ENCODE data around the gene KRTAP12-3. TPM values are rescaled to one million over a fixed set of nuclear protein-coding genes. Genes with fewer than 3 reads are reported as not detected.

Gene KRTAP12-3, protein sequence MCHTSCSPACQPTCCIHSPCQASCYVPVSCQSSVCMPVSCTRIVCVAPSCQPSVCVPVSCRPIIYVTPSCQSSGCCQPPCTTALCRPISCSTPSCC
- not detected in 2 replicates for polyA plus RNA-seq (2012; rRNA removed)
- not detected in 2 replicates for polyA plus RNA-seq (2012; cell fraction: cytosol; rRNA removed)
- not detected in 2 replicates for polyA plus RNA-seq (2012; cell fraction: nucleus; rRNA removed)

DNA sequence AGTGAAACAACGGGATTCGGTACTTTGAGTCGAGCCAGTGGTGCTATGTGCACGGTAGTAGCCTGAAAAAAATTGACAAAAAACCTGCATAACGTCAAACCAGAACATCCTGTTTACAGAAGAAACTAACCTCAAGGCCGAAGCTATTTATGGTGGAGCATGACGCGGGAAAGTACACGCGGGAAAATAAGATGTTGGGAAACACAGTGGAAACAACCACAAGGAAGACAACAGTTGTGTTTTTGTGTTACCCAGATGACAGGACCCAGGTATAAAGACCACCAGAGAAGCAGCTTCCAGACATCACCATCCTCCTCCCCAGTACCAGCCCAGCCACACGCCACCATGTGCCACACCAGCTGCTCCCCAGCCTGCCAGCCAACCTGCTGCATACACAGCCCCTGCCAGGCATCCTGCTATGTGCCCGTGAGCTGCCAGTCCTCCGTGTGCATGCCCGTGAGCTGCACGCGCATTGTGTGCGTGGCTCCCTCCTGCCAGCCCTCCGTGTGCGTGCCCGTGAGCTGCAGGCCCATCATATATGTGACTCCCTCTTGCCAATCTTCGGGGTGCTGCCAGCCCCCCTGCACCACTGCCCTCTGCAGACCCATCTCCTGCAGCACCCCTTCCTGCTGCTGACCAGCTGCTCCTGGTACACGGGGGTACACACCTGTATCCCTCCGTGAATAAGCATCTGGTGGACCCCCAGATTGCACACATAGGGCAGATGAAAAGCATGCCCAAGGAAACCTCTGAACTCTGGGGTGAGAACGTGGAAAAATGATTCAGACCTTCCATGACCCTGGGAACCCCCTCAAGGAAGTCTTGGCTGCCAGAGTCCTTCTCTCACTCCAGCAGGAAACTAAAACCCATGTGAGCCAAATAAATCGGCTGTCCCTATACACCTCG is at the start of gene KRTAP12-3:
KRTAP12-3 (plus strand) TSS at position 298 of the 906 bp plus-strand sequence; CDS start at position 346, 48 bp downstream.
- Histone ChIP-seq H3K36me3 (replicated peaks in 1 of 2; ENCODE audit: control insufficient read depth in 1 of 2, insufficient read depth in 2 of 2, low read length in 1 of 2) (no peaks in the 10 kb centered on the region), H3K27me3 (ENCODE audit: insufficient read depth) (peaks cover 17% of the 10 kb centered on the region; the same call in 1 of the 2 replicates), H3K79me2 (ENCODE audit: insufficient read depth) (no peaks in the 10 kb centered on the region), H2AFZ (ENCODE audit: low read depth) (no peak within 1 kb of the TSS), H3K4me2 (no peak within 1 kb of the TSS), H3K9ac (no peak within 1 kb of the TSS), H3K9me2 (0 out of 2 replicates have a peak, but pooled peaks cover 4% of the 10 kb centered on the region), H3K9me3 (no peaks in the 10 kb centered on the region), H4K20me1 (ENCODE audit: insufficient read depth) (no peaks in the 10 kb centered on the region), H3K4me3 (ENCODE audit: low read depth in 2 of 2, low read length in 1 of 2) (no peak within 1 kb of the TSS), H3K27ac (ENCODE audit: low read depth in 2 of 2, low read length in 1 of 2) (no peak within 1 kb of the TSS), H3K4me1 (ENCODE audit: control insufficient read depth in 1 of 2, insufficient read depth in 2 of 2, low read depth in 1 of 2, low read length in 1 of 2) (no peaks in the 10 kb centered on the region), H3F3A (replicated peaks; ENCODE audit: insufficient read depth) (no peaks in the 10 kb centered on the region)
- ChIA-PET POLR2A (no interaction called here), CTCF (no interaction called here)
- no peak for DNase-seq
- TF ChIP-seq TEAD4 (IDR thresholded peaks at IDR 0.05; ENCODE audit: borderline replicate concordance, insufficient read depth) (no peak), FOXM1 (IDR thresholded peaks at IDR 0.05; ENCODE audit: low read depth) (no peak), TAF1 (IDR thresholded peaks at IDR 0.05; ENCODE audit: borderline replicate concordance, low read depth, low read length) (no peak), TCF12 (IDR thresholded peaks at IDR 0.05) (no peak), MEF2A (IDR thresholded peaks at IDR 0.05; ENCODE audit: borderline replicate concordance, low read depth) (no peak), FOSL2 (IDR thresholded peaks at IDR 0.05; ENCODE audit: borderline replicate concordance, low read depth) (no peak), EP300 (IDR thresholded peaks at IDR 0.05; ENCODE audit: borderline replicate concordance in 1 of 2, low read depth in 1 of 2, low read length in 1 of 2) (no peak), MXI1 (IDR thresholded peaks at IDR 0.05; ENCODE audit: low read depth, low read length) (no peak), POLR2AphosphoS5 (IDR thresholded peaks at IDR 0.05; ENCODE audit: low read depth, low read length) (no peak), NFIC (IDR thresholded peaks at IDR 0.05; ENCODE audit: borderline replicate concordance) (no peak)
- TF ChIP-seq, protein P1, sequence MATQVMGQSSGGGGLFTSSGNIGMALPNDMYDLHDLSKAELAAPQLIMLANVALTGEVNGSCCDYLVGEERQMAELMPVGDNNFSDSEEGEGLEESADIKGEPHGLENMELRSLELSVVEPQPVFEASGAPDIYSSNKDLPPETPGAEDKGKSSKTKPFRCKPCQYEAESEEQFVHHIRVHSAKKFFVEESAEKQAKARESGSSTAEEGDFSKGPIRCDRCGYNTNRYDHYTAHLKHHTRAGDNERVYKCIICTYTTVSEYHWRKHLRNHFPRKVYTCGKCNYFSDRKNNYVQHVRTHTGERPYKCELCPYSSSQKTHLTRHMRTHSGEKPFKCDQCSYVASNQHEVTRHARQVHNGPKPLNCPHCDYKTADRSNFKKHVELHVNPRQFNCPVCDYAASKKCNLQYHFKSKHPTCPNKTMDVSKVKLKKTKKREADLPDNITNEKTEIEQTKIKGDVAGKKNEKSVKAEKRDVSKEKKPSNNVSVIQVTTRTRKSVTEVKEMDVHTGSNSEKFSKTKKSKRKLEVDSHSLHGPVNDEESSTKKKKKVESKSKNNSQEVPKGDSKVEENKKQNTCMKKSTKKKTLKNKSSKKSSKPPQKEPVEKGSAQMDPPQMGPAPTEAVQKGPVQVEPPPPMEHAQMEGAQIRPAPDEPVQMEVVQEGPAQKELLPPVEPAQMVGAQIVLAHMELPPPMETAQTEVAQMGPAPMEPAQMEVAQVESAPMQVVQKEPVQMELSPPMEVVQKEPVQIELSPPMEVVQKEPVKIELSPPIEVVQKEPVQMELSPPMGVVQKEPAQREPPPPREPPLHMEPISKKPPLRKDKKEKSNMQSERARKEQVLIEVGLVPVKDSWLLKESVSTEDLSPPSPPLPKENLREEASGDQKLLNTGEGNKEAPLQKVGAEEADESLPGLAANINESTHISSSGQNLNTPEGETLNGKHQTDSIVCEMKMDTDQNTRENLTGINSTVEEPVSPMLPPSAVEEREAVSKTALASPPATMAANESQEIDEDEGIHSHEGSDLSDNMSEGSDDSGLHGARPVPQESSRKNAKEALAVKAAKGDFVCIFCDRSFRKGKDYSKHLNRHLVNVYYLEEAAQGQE (IDR thresholded peaks at IDR 0.05; ENCODE audit: low read depth, low read length): no peak
- TF ChIP-seq, protein P2, sequence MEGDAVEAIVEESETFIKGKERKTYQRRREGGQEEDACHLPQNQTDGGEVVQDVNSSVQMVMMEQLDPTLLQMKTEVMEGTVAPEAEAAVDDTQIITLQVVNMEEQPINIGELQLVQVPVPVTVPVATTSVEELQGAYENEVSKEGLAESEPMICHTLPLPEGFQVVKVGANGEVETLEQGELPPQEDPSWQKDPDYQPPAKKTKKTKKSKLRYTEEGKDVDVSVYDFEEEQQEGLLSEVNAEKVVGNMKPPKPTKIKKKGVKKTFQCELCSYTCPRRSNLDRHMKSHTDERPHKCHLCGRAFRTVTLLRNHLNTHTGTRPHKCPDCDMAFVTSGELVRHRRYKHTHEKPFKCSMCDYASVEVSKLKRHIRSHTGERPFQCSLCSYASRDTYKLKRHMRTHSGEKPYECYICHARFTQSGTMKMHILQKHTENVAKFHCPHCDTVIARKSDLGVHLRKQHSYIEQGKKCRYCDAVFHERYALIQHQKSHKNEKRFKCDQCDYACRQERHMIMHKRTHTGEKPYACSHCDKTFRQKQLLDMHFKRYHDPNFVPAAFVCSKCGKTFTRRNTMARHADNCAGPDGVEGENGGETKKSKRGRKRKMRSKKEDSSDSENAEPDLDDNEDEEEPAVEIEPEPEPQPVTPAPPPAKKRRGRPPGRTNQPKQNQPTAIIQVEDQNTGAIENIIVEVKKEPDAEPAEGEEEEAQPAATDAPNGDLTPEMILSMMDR (IDR thresholded peaks at IDR 0.05): no peak
- TF ChIP-seq, protein P3, sequence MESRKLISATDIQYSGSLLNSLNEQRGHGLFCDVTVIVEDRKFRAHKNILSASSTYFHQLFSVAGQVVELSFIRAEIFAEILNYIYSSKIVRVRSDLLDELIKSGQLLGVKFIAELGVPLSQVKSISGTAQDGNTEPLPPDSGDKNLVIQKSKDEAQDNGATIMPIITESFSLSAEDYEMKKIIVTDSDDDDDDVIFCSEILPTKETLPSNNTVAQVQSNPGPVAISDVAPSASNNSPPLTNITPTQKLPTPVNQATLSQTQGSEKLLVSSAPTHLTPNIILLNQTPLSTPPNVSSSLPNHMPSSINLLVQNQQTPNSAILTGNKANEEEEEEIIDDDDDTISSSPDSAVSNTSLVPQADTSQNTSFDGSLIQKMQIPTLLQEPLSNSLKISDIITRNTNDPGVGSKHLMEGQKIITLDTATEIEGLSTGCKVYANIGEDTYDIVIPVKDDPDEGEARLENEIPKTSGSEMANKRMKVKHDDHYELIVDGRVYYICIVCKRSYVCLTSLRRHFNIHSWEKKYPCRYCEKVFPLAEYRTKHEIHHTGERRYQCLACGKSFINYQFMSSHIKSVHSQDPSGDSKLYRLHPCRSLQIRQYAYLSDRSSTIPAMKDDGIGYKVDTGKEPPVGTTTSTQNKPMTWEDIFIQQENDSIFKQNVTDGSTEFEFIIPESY (IDR thresholded peaks at IDR 0.05; ENCODE audit: borderline replicate concordance, low read depth): no peak
- TF ChIP-seq, protein P4, sequence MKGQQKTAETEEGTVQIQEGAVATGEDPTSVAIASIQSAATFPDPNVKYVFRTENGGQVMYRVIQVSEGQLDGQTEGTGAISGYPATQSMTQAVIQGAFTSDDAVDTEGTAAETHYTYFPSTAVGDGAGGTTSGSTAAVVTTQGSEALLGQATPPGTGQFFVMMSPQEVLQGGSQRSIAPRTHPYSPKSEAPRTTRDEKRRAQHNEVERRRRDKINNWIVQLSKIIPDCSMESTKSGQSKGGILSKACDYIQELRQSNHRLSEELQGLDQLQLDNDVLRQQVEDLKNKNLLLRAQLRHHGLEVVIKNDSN (IDR thresholded peaks at IDR 0.05; ENCODE audit: borderline replicate concordance, low read depth): no peak
- TF ChIP-seq, protein P5, sequence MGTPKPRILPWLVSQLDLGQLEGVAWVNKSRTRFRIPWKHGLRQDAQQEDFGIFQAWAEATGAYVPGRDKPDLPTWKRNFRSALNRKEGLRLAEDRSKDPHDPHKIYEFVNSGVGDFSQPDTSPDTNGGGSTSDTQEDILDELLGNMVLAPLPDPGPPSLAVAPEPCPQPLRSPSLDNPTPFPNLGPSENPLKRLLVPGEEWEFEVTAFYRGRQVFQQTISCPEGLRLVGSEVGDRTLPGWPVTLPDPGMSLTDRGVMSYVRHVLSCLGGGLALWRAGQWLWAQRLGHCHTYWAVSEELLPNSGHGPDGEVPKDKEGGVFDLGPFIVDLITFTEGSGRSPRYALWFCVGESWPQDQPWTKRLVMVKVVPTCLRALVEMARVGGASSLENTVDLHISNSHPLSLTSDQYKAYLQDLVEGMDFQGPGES (IDR thresholded peaks at IDR 0.05; ENCODE audit: low read depth, low read length): no peak
- 21% methylated on average over 20 of the region's 26 CpGs for WGBS (ENCODE audit: low lambda C conversion rate)

Data from SK-N-SH (cell line).